ENCODE results near the gene ALOX5AP.

The ALOX5AP gene

GRCh38 chr13:30737511-30738337, 2.4 kb downstream of the ALOX5AP start:
- peak; percentile 74 to 85 for DNase-seq

GRCh38 chr13:30738526-30739236, 3.3 kb downstream of the ALOX5AP start:
- no peak for DNase-seq

- no peak for DNase-seq
Observed at GRCh38 chr13:30739237-30739528, 3.8 kb downstream of the ALOX5AP start.

- DNase-seq: peak; percentile 51 to 67
Observed at GRCh38 chr13:30739761-30740642, 4.7 kb downstream of the ALOX5AP start.

GRCh38 chr13:30742901-30743300, 7.6 kb downstream of the ALOX5AP start:
- peak; percentile 69 to 77 for DNase-seq

GRCh38 chr13:30743319-30744055, 8.1 kb downstream of the ALOX5AP start:
- DNase-seq: peak; percentile 79 to 87

GRCh38 chr13:30744056-30744680, 8.8 kb downstream of the ALOX5AP start:
- DNase-seq: peak; percentile 73 to 89

GRCh38 chr13:30744681-30745077, 9.3 kb downstream of the ALOX5AP start:
- no peak for DNase-seq

GRCh38 chr13:30745906-30746686, 10.8 kb downstream of the ALOX5AP start:
- DNase-seq: peak; percentile 53 to 63

- no peak for DNase-seq
Observed at GRCh38 chr13:30746791-30747190, 11.4 kb downstream of the ALOX5AP start.

GRCh38 chr13:30747845-30748244, 12.5 kb downstream of the ALOX5AP start:
- DNase-seq: peak; percentile 83 to 84

GRCh38 chr13:30748717-30749116, 13.4 kb downstream of the ALOX5AP start:
- no peak for DNase-seq

- no peak for DNase-seq
Observed at GRCh38 chr13:30750036-30750435, 14.7 kb downstream of the ALOX5AP start.

GRCh38 chr13:30751183-30751933, 16.0 kb downstream of the ALOX5AP start:
- peak in 1 of 2 donors; percentile 23 for DNase-seq

- DNase-seq: no peak
Observed at GRCh38 chr13:30752201-30752797, 17.0 kb downstream of the ALOX5AP start.

- no peak for DNase-seq
Observed at GRCh38 chr13:30753030-30753616, 17.8 kb downstream of the ALOX5AP start.

GRCh38 chr13:30755678-30756077, 20.3 kb downstream of the ALOX5AP start:
- no peak for DNase-seq

- no peak for DNase-seq
Observed at GRCh38 chr13:30757026-30757742, 21.8 kb downstream of the ALOX5AP start.

GRCh38 chr13:30759748-30760147, 24.4 kb downstream of the ALOX5AP start:
- no peak for DNase-seq
